HEK293 (cell line): ENCODE data around the gene WDR86.

ENCODE experiments used
- CTCF ChIA-PET: fragments of 350-600 bp; formaldehyde crosslinking; extraction: SDS; loops from one replicate; lab custom pipeline; 2021; ENCODE audit warnings: antibody characterized with exemption; lab: Yijun Ruan, JAX
- POLR2A ChIA-PET: fragments of 300-600 bp; formaldehyde crosslinking; extraction: SDS; loops from one replicate; lab custom pipeline; 2020; ENCODE audit warnings: antibody characterized with exemption, inconsistent platforms; lab: Yijun Ruan, JAX
- H3K27ac ChIP-seq: fragments of 200-500 bp; sonication (Bioruptor generic); 2 replicates; pipeline ENCODE4 v1.5.1; 2014; ENCODE audit warnings: low read depth, low read length, control low read depth, inconsistent platforms; ENCODE audit errors: extremely low read depth
- H3K36me3 ChIP-seq, 2 experiments: fragments of 200-500 bp in 1 of 2; sonication (Bioruptor generic) in 1 of 2; 1 replicate in 1 of 2; 2 replicates in 1 of 2; pipeline ENCODE4 v1.5.1; 2014 to 2017; ENCODE audit warnings: inconsistent platforms in 2 of 2, low read length in 2 of 2; ENCODE audit not compliant: control insufficient read depth in 2 of 2, insufficient read depth in 1 of 2
- H3K4me1 ChIP-seq: fragments of 200-500 bp; sonication (Bioruptor generic); 2 replicates; pipeline ENCODE4 v1.5.1; 2014; ENCODE audit warnings: mild to moderate bottlenecking, low read length, inconsistent platforms; ENCODE audit not compliant: control insufficient read depth, insufficient read depth
- H3K4me3 ChIP-seq: 2 replicates; pipeline ENCODE4 v1.5.1; 2011; ENCODE audit warnings: low read depth, mild to moderate bottlenecking, control low read depth, low read length, moderate library complexity
- H3K9me3 ChIP-seq: fragments of 200-500 bp; sonication (Bioruptor generic); 2 replicates; pipeline ENCODE4 v1.5.1; 2014; ENCODE audit warnings: low read depth, low read length, inconsistent platforms; ENCODE audit not compliant: control insufficient read depth, insufficient read depth
- ZBTB17 ChIP-seq: fragments of 450-650 bp; formaldehyde crosslinking; IDR thresholded peaks from 2 replicates; pipeline ENCODE4 v1.5.1; 2016; ENCODE audit warnings: missing biosample characterization, missing genetic modification characterization
- ZSCAN4 ChIP-seq: fragments of 450-650 bp; formaldehyde crosslinking; IDR thresholded peaks from 2 replicates; pipeline ENCODE4 v1.5.1; 2017; ENCODE audit warnings: missing biosample characterization, missing genetic modification characterization

The WDR86 gene

GRCh38 chr7:151334628-151335027 is 75.2 kb downstream of the WDR86 start:
- H3K4me3 ChIP-seq, result no peak overlapping the region
- no peaks in the 10 kb centered on the region for H3K36me3 ChIP-seq
- H3K9me3 ChIP-seq, result no peaks in the 10 kb centered on the region
- CTCF ChIA-PET, result interaction anchor here (1.1 to 5.9 kb wide), 2 partner anchors 18 to 19 kb away, joined by 3 to 35 read pairs; no protein-coding TSS in a partner anchor
- TF ChIP-seq ZSCAN4 (tag by site-specific recombination) (no peak), ZBTB17 (tag by site-specific recombination) (0 out of 2 replicates have a peak, but pooled peaks have one; percentile 15)
- no peaks in the 10 kb centered on the region for H3K4me1 ChIP-seq
- no peak overlapping the region for H3K27ac ChIP-seq
- POLR2A ChIA-PET, result no interaction called here
